Panc1 (cell line): ENCODE results near the gene CACNA1I. TPM values are rescaled to one million over a fixed set of nuclear protein-coding genes. Genes with fewer than 3 reads are reported as not detected.

Experiments
- ATAC-seq: fragments of 200-7000 bp; cut with Tn5 transposase; 2 replicates; pipeline ENCODE4 v1.9.1; 2020; ENCODE audit warnings: mild to moderate bottlenecking, moderate library complexity
- BruUV-seq: library from RNA; stranded (reverse); fragments of 400-500 nt; replicated peaks from 2 replicates; lab custom pipeline; 2021; lab: Mats Ljungman, UMichigan
- CTCF ChIA-PET: fragments of 300-600 bp; sonication (Branson Sonifier 250); formaldehyde crosslinking; loops from one replicate; lab custom pipeline; 2022; ENCODE audit warnings: antibody characterized with exemption; lab: Charles Lee
- POLR2A ChIA-PET: fragments of 300-600 bp; sonication (Branson Sonifier 250); formaldehyde crosslinking; loops from one replicate; lab custom pipeline; 2022; ENCODE audit warnings: antibody characterized with exemption; lab: Charles Lee
- DNase-seq: peaks from one replicate; pipeline ENCODE4 v3.0.0-alpha.2; 2010; ENCODE audit warnings: low read depth, low spot score
- H3K27ac ChIP-seq: 2 replicates; pipeline ENCODE4 v1.5.1; 2011; ENCODE audit warnings: mild to moderate bottlenecking, low read length, inconsistent platforms
- H3K27me3 ChIP-seq: fragments of 200-500 bp; sonication (Bioruptor generic); 2 replicates; pipeline ENCODE4 v1.6.0; 2014; ENCODE audit warnings: low read length, inconsistent platforms; ENCODE audit not compliant: control insufficient read depth, insufficient read depth
- H3K36me3 ChIP-seq: fragments of 200-500 bp; sonication (Bioruptor generic); 2 replicates; pipeline ENCODE4 v1.5.1; 2014; ENCODE audit warnings: inconsistent platforms, mild to moderate bottlenecking, low read length, moderate library complexity; ENCODE audit not compliant: control insufficient read depth, insufficient read depth
- H3K4me1 ChIP-seq: 2 replicates; pipeline ENCODE4 v1.5.1; 2011; ENCODE audit warnings: inconsistent platforms, mild to moderate bottlenecking, low read length, moderate library complexity; ENCODE audit not compliant: control insufficient read depth, insufficient read depth
- H3K4me3 ChIP-seq, 2 experiments: 2 replicates each; pipeline ENCODE4 v1.5.1; 2011 to 2012; ENCODE audit warnings: low read depth in 2 of 2, low read length in 2 of 2, mild to moderate bottlenecking in 2 of 2, inconsistent platforms in 1 of 2, moderate library complexity in 1 of 2
- H3K9me3 ChIP-seq: fragments of 200-500 bp; sonication (Bioruptor generic); 2 replicates; pipeline ENCODE4 v1.5.1; 2014; ENCODE audit warnings: low read depth, mild to moderate bottlenecking, inconsistent platforms, low read length, moderate library complexity; ENCODE audit not compliant: control insufficient read depth, insufficient read depth
- CTCF ChIP-seq: fragments of 450-650 bp; IDR thresholded peaks from 2 replicates; pipeline ENCODE4 v1.5.1; 2017; ENCODE audit warnings: mild to moderate bottlenecking
- POLR2AphosphoS5 ChIP-seq: IDR thresholded peaks from 2 replicates; pipeline ENCODE4 v1.6.1; 2012; ENCODE audit warnings: mild to moderate bottlenecking, low read depth, low read length, moderate library complexity
- REST ChIP-seq, 2 experiments: IDR thresholded peaks; 2 replicates each; pipeline ENCODE4 v1.6.1; 2011 to 2012; ENCODE audit warnings: low read depth in 2 of 2, control low read depth in 1 of 2, low read length in 1 of 2, mild to moderate bottlenecking in 1 of 2, moderate library complexity in 1 of 2; ENCODE audit not compliant: insufficient read depth in 1 of 2
- SIN3A ChIP-seq: IDR thresholded peaks from 2 replicates; pipeline ENCODE4 v1.6.1; 2012; ENCODE audit warnings: low read depth, mild to moderate bottlenecking, low read length, moderate library complexity, borderline replicate concordance; ENCODE audit not compliant: insufficient read depth
- TCF7L2 ChIP-seq: IDR thresholded peaks from 2 replicates; pipeline ENCODE4 v1.6.1; 2011; ENCODE audit warnings: mild to moderate bottlenecking, low read depth, low read length, inconsistent platforms
- in situ Hi-C: cut with HindIII; loops from 2 replicates; pipeline ENCODE4 v1.10.0; 2016; ENCODE audit warnings: low sequenced_read_pairs, low pct_unique_long_range_greater_than_20kb
- intact Hi-C: fragments of 100-400 bp; cut with micrococcal nuclease; formaldehyde crosslinking; loops from one replicate; pipeline ENCODE4 v1.10.0; 2022; ENCODE audit not compliant: unreplicated experiment
- total RNA-seq: library from RNA; stranded (reverse); gene quantifications from one replicate; pipeline ENCODE4 v1.2.1, GENCODE V29; 2021; ENCODE audit not compliant: unreplicated experiment

The CACNA1I gene
- total RNA-seq, 1 experiment from 2014 or later = 0.23 TPM

- Histone ChIP-seq H3K27me3 (no peaks in the 10 kb centered on the region), H3K9me3 (no peaks in the 10 kb centered on the region), H3K4me3 (no peak overlapping the region), H3K4me1 (no peaks in the 10 kb centered on the region), H3K27ac (no peak overlapping the region), H3K36me3 (no peaks in the 10 kb centered on the region)
- POLR2A ChIA-PET = no interaction called here
- ATAC-seq (no peak), DNase-seq (no peak)
- no peak for TF ChIP-seq TCF7L2
- no peak for TF ChIP-seq POLR2AphosphoS5
- TF ChIP-seq REST (IDR thresholded peaks at IDR 0.05; ENCODE audit: insufficient read depth in 1 of 2, low read depth in 2 of 2, low read length in 1 of 2) = no peak
- TF ChIP-seq SIN3A = no peak
- no peak for TF ChIP-seq CTCF
- in situ Hi-C loops (no loop called here), intact Hi-C loops (no loop called here)
- no TSS peak for BruUV-seq
- CTCF ChIA-PET = no interaction called here
Measured at GRCh38 chr22:39700565-39700964, 130.0 kb downstream of the CACNA1I start.

GRCh38 chr22:39703091-39703490, 132.5 kb downstream of the CACNA1I start:
- Histone ChIP-seq H3K4me1 (no peaks in the 10 kb centered on the region), H3K27ac (no peak overlapping the region), H3K27me3 (no peaks in the 10 kb centered on the region), H3K36me3 (no peaks in the 10 kb centered on the region), H3K9me3 (no peaks in the 10 kb centered on the region), H3K4me3 (no peak overlapping the region)
- DNase-seq (no peak), ATAC-seq (no peak)
- ChIA-PET POLR2A (interaction anchor here (0.6 kb wide), 1 partner anchor 34 kb away, joined by 4 read pairs; no protein-coding TSS in a partner anchor), CTCF (no interaction called here)
- in situ Hi-C loops (no loop called here), intact Hi-C loops (no loop called here)
- no TSS peak for BruUV-seq
- no peak for TF ChIP-seq POLR2AphosphoS5
- TF ChIP-seq CTCF = no peak
